Muscle of leg (tissue), 11 donors: ENCODE results near the gene DUS1L. TPM values are rescaled to one million over a fixed set of nuclear protein-coding genes. Genes with fewer than 3 reads are reported as not detected.

ENCODE experiments used
- DNase-seq: peaks from one replicate; pipeline ENCODE4 v3.0.0; 2013
- H3K27ac ChIP-seq: one replicate; pipeline ENCODE4 v1.5.1; 2013; ENCODE audit warnings: mild to moderate bottlenecking, low read length, control low read depth
- H3K27me3 ChIP-seq: one replicate; pipeline ENCODE4 v1.6.1; 2013; ENCODE audit warnings: low read length; ENCODE audit not compliant: control insufficient read depth, insufficient read depth
- H3K36me3 ChIP-seq: one replicate; pipeline ENCODE4 v1.6.1; 2013; ENCODE audit warnings: low read length; ENCODE audit not compliant: control insufficient read depth, insufficient read depth
- H3K4me1 ChIP-seq: one replicate; pipeline ENCODE4 v1.6.1; 2013; ENCODE audit warnings: low read length; ENCODE audit not compliant: control insufficient read depth, insufficient read depth
- H3K4me3 ChIP-seq: one replicate; pipeline ENCODE4 v1.5.1; 2013; ENCODE audit warnings: low read length, control low read depth
- H3K9me3 ChIP-seq: replicated peaks from 2 replicates; pipeline ENCODE4 v1.6.1; 2013; ENCODE audit warnings: low read depth, low read length; ENCODE audit not compliant: control insufficient read depth
- WGBS: methylation state at CpG from one replicate; pipeline ENCODE4 v1.1.5; 2013; ENCODE audit warnings: missing lambda C conversion rate; ENCODE audit not compliant: insufficient coverage; 5-methylcytosine and 5-hydroxymethylcytosine counted together
- polyA plus RNA-seq, 8 donors: library from polyadenylated mRNA; unstranded; fragments of 120-200 nt; gene quantifications; one replicate each; pipeline versions ENCODE4 v1.2.1 to v1.2.3, GENCODE V29; 2013; ENCODE audit warnings: inconsistent platforms in 1 of 8, low replicate concordance in 1 of 8; ENCODE audit not compliant: insufficient read length in 8 of 8, insufficient read depth in 1 of 8
- total RNA-seq: library from RNA; stranded (reverse); fragments of 120-200 nt; gene quantifications from one replicate; pipeline ENCODE4 v1.2.4, GENCODE V29; 2013

Gene DUS1L
- total and polyA plus RNA-seq, 9 donors: 43.6 to 73.5 (median 59.1) TPM

DNA sequence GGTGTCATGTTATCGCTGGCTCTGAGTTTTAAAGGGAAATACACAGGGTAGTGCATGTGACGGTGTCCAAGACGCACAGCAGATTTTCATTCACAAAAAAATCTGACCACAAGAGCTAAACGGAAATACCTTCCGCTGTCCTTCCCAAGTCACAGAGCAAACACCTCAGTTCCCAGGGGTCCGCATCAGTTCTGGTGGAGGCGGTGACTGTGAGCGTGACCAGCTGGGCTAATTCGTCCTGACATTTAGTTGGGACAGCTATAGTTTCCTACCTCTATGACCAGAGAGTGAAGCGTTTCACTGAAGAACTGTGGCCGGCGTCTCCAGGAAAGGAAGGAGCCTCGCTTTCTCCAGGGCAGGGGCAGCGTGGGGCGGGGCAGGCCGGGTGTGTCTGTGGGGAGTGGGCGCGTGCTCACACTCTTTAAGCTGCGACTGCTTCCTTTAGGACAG lies 42.9 kb upstream of the DUS1L start:
- peaks cover 6% of the 10 kb centered on the region for H3K36me3 ChIP-seq
- peak; percentile 31 for DNase-seq
- 73% methylated on average over 11 of the region's 19 CpGs for WGBS
- peaks cover 51% of the 10 kb centered on the region for H3K4me1 ChIP-seq
- no peaks in the 10 kb centered on the region for H3K9me3 ChIP-seq
- H3K27me3 ChIP-seq: no peaks in the 10 kb centered on the region
- H3K4me3 ChIP-seq: no peak overlapping the region
- H3K27ac ChIP-seq: no peak overlapping the region

DNA sequence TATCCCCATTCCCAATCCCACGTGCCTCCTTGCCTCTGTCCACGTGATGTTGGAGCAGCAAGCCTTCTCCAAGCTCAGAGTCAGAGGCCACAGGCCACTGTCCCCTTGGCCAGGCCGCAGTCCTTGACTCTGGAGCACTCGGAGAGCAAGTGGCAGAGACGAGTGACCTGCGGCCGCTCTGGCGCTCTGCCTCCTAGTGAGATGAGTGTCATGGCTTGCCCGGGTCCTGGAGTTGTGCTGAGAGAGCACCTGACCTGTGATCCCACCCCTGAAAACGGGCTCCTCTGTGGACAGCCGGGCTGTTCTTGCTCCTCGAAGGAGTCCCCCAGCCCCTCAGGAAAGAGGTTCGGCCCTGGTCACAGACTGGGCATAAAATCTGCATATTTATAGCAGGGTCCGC lies 42.4 kb upstream of the DUS1L start:
- peaks cover 55% of the 10 kb centered on the region for H3K4me1 ChIP-seq
- no peak overlapping the region for H3K27ac ChIP-seq
- WGBS: 78% methylated on average over 11 of the region's 14 CpGs

DNA sequence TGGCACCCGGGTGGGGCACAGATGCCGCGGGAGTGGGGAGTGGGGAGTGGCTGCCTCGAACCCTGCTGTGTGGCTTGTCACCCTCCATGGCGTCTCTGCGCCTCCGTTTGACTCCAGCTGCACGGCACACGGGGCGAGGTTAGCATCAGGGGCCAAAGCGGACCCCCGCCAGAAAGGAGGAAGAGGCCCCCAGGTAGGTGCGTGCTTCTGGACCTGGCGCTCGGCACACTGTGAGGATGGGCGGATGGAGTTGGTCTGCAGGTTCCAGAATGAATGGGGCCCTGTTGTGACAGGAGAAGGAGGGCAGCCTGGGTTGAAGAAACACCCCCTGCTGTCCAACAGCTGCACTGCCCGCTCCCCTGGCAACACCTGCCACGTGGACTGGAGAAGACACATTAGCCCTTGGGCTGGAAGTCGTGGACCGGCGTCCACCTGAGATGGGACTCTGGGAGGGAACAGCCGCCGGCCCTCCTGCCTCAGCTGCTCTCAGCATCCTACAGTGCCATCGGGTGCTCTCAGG lies 41.8 kb upstream of the DUS1L start:
- peak; percentile 25 for DNase-seq
- H3K27ac ChIP-seq: peak overlapping the region; percentile 86
- no peaks in the 10 kb centered on the region for H3K9me3 ChIP-seq
- H3K4me1 ChIP-seq: peaks cover 57% of the 10 kb centered on the region
- WGBS: 77% methylated on average over 18 of the region's 24 CpGs
- H3K4me3 ChIP-seq: no peak overlapping the region
- peaks cover 3% of the 10 kb centered on the region for H3K36me3 ChIP-seq
- no peaks in the 10 kb centered on the region for H3K27me3 ChIP-seq

More for the DNA sequence above, 42.4 kb upstream of the DUS1L start:
- no peaks in the 10 kb centered on the region for H3K9me3 ChIP-seq
- H3K27me3 ChIP-seq: no peaks in the 10 kb centered on the region
- DNase-seq: no peak
- no peak overlapping the region for H3K4me3 ChIP-seq
- peaks cover 3% of the 10 kb centered on the region for H3K36me3 ChIP-seq

DNA sequence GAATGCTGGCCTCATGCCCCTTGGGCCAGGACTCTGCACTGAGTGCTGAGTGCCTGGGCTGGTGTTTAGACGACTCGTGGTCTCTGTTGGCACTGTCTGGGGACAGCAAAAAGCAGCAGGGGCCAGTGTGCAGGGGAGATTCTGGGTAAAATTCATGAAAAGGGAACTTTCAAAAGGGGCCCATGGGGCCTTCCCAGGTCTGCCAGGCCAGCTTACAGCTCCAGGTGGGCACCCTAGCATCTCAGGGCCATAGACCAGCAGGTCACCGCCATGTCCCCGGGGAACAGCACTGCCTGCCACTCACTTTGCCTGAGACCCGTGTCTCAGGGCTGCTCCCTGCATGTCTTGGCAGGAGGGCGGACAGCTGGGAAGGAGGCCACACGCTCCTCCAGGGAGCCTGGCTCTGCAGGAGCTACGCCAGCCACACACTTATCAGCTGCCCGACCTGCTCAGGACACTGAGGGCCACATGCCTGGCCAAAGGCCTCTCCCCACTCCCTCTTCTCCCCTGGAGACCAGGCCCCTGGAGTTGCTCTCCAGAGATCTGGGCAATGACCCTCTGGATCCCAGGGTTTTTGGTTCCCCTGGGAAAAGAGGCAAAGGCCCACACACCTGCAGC lies 41.2 kb upstream of the DUS1L start:
- H3K36me3 ChIP-seq: peaks cover under 1% of the 10 kb centered on the region
- no peaks in the 10 kb centered on the region for H3K9me3 ChIP-seq
- H3K4me1 ChIP-seq: peaks cover 58% of the 10 kb centered on the region
- WGBS: 36% methylated on average over 9 of the region's 9 CpGs
- DNase-seq: peak; percentile 61
- H3K4me3 ChIP-seq: peak overlapping the region; percentile 29
- peak overlapping the region; percentile 86 for H3K27ac ChIP-seq
- no peaks in the 10 kb centered on the region for H3K27me3 ChIP-seq

DNA sequence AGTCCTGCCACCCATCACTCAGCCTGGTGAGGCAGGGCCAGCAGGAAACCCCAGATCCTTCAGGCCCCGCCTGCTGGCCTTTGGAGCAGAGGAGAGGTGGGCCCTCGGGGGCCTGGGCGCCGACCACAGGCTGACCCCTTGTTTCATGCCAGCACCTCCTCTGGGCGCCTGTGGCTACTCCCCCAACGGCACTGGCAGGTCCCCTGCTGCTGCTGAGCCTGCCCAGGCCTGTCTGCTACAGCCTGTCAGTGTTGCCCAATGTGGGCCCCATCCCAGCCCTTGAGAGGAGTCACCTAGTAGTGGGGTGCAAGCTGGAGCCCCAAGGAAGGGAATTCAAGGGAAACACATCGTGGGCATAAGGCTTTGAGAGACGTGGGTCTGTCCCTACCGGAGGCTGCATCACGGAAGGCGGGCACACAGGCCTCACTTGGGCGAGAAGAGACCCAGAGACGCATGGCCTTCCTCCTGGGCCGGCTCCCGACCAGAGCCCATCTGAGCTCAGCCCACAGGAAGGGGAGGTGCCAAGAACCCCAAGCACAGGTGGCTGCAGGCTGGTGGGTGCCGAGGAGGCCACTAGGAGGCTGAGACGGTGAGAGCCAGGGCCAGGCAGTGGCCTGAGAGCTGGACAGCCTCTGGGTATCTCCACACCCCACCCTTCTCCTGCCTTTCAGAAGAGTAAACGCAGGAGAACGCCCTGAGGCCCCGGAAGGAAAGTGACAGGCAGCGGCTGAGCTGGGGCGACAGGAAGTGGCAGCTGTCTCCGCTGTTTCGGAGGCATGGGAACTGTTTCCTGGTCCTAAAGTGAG lies 40.5 kb upstream of the DUS1L start:
- Histone ChIP-seq H3K27ac (peak overlapping the region; percentile 86), H3K4me3 (peak overlapping the region; percentile 29), H3K9me3 (no peaks in the 10 kb centered on the region), H3K36me3 (peaks cover 8% of the 10 kb centered on the region), H3K4me1 (peaks cover 63% of the 10 kb centered on the region), H3K27me3 (no peaks in the 10 kb centered on the region)
- peak; percentile 68 for DNase-seq
- 31% methylated on average over 23 of the region's 24 CpGs for WGBS

DNA sequence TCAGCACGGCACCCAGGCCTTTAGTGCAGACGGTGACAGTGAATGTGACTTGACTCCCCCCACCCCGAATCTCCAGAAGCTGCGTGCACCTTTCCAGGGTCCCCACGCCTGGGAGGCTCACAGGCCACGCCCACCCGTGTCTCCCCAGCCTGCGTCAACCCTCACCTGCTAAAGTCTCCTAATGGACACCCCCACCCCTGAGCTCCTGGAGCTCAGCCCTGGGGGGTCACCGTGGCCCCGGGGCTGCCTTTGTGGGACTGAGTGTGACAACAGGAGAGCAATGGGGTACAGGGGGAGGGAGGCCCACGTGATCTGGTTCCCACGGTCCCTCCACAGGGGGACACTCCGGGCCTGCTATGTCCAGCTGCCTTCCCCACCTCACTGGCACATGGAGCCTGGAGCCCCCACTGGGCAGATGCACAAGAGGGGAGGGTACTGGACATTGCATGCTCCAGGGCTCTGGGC lies 39.8 kb upstream of the DUS1L start:
- Histone ChIP-seq H3K9me3 (no peaks in the 10 kb centered on the region), H3K36me3 (peaks cover 14% of the 10 kb centered on the region), H3K27me3 (no peaks in the 10 kb centered on the region), H3K4me1 (peaks cover 63% of the 10 kb centered on the region), H3K4me3 (no peak overlapping the region), H3K27ac (no peak overlapping the region)
- 93% methylated on average over 4 of the region's 13 CpGs for WGBS
- DNase-seq: no peak

DNA sequence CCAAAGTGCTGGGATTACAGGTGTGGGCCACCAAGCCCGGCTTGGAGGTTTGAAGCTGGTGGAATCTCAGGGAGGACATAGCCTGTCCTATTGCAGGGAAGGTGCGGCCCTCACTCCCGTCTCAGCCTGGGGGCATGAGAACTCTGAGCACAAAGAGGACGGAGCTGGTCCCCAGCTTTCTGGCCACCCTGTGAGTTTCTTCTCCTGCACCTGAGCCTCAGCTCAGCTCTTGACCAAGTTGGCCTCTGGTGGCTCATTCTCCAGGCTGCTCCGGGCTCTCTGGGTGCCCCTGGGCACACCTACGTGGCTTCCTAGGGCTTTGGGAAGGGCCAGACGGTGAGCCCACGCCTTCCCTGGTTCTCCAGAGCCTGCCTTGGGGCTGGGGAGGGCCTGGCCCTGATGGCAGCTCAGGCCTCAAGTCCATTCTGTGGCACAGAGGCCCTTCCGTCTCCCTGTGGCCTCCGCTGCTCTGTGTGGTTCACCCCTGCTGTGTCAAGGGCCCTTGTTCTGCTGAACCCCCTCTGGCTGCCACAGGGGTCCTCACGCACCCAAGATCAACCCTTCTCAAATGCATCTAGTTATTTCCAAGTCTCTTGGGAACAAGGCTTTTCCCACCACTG lies 39.3 kb upstream of the DUS1L start:
- Histone ChIP-seq H3K9me3 (no peaks in the 10 kb centered on the region), H3K27me3 (no peaks in the 10 kb centered on the region), H3K27ac (peak overlapping the region; percentile 20), H3K36me3 (peaks cover 16% of the 10 kb centered on the region), H3K4me1 (peaks cover 64% of the 10 kb centered on the region), H3K4me3 (no peak overlapping the region)
- whole genome bisulfite sequencing: 92% methylated on average over 11 of the region's 11 CpGs
- DNase-seq: no peak

DNA sequence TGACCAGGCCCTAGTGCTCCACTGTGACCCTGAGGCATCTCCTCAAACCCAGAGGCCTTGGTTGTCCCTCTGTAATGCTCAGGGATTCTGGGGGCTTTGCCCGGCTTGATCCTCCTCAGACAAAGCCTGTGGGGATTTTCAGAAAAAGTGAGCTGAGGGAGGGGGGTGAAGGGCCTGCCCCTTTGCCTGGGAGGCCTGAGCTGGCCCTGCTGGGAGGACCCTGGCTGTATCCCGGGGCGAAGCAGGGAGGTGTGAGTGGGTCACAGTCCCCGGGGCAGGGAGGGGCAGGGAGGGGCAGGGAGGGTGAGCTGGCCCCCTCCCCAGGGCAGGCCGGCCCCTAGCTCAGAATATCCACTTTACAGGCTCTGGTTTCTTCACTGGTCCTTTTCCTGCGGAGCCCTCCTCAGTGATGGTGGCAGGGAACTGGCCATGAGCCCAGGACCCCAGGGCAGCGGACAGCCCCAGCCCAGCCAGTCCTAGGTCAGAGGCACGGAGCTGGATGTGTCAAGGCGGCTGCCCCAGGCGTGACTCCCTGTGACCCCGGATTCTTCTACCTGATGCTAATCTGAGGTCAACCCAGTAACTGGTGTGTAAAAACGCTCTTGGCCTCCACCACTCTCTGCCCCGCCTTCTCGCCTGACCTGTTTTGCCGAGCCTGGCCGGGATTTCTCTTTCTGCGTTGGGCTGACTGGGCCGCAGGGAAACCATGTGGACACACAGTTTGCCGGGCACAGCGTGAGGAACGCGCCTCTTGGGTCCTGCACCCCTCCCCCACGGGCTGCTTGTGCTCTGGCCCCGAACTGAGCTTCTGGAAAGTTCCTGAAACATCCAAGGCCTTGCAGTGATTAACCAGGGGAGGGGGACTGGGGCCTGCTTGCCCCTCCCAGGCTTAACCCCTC lies 38.2 kb upstream of the DUS1L start:
- peaks cover 73% of the 10 kb centered on the region for H3K4me1 ChIP-seq
- 41% methylated on average over 19 of the region's 24 CpGs for WGBS
- H3K36me3 ChIP-seq: peaks cover 16% of the 10 kb centered on the region
- peak overlapping the region; percentile 75 for H3K27ac ChIP-seq
- peak; percentile 76 for DNase-seq
- H3K4me3 ChIP-seq: no peak overlapping the region
- no peaks in the 10 kb centered on the region for H3K9me3 ChIP-seq
- H3K27me3 ChIP-seq: no peaks in the 10 kb centered on the region

DNA sequence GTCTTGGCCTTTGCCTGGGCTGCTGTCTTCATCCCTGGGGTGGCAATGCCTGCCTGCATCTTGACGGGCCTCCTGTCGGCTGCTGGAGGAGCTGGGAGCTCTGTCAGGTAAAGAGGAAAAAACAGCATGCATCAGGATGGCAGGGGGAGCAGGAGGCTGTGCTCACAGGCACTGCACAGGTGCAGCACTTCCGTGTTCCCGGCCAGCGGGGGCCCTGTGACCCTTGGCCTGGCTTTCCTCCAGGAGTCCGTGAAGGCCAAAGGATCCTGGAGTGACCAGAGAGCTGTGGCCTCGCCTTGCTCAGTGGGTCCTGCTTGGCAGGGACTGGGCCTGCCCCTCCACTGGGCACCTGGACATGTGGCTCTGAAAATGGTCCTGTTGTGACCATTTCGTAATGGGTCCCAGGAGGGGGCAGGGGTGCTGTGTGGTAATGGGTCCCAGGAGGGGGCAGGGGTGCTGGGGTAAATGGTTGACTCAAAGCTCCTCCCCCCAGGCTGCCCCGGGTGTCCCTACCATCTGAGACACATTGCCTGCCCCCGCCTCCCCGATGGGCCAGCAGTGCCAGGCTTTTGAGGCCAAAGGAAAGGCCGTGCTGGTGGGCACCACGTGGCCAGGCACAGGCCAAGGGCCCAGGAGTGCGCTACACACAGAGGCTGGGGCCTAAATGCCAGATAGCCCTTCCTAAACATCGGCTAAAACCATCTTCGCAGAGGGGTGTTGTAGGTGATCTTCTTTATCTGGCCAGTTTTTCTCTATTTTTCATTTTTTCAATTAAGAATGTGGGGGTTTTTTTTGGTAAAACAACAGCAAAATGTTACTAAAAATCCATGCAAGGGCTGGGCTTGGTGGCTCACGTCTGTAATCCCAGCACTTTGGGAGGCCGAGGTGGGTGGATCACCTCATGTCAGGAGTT lies 36.4 kb upstream of the DUS1L start:
- peaks cover 59% of the 10 kb centered on the region for H3K4me1 ChIP-seq
- no peak overlapping the region for H3K27ac ChIP-seq
- no peak overlapping the region for H3K4me3 ChIP-seq
- H3K27me3 ChIP-seq: no peaks in the 10 kb centered on the region
- H3K9me3 ChIP-seq: no peaks in the 10 kb centered on the region
- DNase-seq: no peak
- H3K36me3 ChIP-seq: peaks cover 16% of the 10 kb centered on the region
- 59% methylated on average over 13 of the region's 18 CpGs for WGBS
